HG03060 (cell line): Measurements from ENCODE around the gene TMED8.
A peak's percentile ranks its signal among the peaks of the same experiment; 100 is the strongest.
"Not testable (repeated sequence)": the region's sequence is repeated elsewhere in the genome, so short reads cannot be mapped to it uniquely, and the experiment has no call there.

ENCODE experiments used
- ATAC-seq: cut with Tn5 transposase; IDR thresholded peaks from one replicate; pipeline ENCODE4 v1.9.1; 2021; ENCODE audit warnings: low read depth, moderate number of reproducible peaks; ENCODE audit not compliant: unreplicated experiment

TMED8 gene

GRCh38 chr14:77324816-77325745, 51.8 kb downstream of the TMED8 start:
- ATAC-seq: no peak

DNA sequence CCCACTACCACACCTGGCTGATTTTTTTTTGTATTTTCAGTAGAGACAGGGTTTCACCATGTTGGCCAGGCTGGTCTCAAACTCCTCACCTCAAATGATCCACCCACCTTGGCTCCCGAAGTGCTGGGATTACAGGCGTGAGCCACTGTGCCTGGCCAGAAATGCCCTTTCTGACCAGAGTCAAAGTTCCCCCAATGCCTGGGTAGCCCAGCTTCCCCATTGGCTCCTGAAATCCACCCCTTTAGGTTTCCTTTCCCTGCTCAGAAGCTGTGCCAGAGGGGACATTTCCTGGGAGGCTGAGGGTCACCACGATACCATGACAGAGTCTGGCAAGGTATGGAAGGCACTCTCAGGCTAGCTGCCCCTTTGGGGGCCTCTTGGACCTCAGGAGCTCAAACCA, 52.6 kb downstream of the TMED8 start:
- ATAC-seq: no peak

DNA sequence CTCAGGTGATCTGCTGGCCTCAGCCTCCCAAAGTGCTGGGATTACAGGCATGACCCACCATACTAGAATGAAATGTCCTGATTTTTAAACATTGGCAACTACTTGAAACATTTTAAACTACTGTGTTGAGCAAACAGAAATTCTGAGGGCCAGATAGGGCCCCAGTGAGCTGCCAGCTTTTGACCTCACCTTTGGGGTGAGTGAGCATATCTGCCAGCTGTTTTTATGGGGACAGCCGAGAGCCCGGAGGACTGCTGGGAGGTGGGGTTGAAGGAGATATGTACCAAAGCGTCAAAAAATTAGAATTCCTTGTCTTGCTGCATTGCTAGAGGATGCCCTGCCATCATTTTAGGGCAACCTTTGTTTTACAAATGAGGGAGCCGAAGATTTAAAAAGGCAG, 53.3 kb downstream of the TMED8 start:
- no peak for ATAC-seq

- no peak for ATAC-seq
These were observed 53.9 kb downstream of the TMED8 start for GRCh38 chr14:77322951-77323350.

- no peak for ATAC-seq
These were observed 54.5 kb downstream of the TMED8 start for GRCh38 chr14:77322250-77322902.

- ATAC-seq: peak; percentile 42
These were observed 56.5 kb downstream of the TMED8 start, which contains the start of gene POMT2 for GRCh38 chr14:77320238-77320935. Gene POMT2, minus strand, starts transcription at chr14:77320883. Its CDS starts 202 bp downstream, at chr14:77320681.

GRCh38 chr14:77319422-77319821, 57.5 kb downstream of the TMED8 start:
- ATAC-seq: no peak

- ATAC-seq: not testable (repeated sequence)
These were observed 58.1 kb downstream of the TMED8 start for GRCh38 chr14:77318756-77319155.

DNA sequence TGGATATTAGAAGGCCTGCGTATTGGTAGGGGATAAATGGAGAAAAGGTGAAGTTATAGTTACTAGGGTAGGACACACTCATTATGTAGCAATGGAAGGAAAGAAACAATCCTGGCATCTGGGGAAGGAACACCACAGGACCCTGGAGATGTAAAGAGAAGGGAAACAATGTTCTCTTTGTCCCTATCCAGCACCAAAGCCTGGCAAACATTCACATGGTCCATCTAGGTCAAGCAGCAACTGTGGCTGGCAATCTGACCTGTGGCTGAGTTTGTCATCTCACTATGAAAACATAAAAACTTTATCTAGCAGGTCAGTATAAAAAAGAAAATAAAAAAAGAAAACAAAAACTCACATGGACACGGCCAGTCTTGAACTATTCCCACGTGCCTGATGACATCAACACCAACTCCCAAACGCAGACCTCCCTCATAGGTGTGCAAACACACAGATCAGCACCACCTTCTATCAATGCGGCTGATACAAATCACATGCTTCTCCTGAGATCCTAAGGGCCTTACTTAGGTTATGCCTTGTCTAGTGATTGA, 58.8 kb downstream of the TMED8 start:
- no peak for ATAC-seq

DNA sequence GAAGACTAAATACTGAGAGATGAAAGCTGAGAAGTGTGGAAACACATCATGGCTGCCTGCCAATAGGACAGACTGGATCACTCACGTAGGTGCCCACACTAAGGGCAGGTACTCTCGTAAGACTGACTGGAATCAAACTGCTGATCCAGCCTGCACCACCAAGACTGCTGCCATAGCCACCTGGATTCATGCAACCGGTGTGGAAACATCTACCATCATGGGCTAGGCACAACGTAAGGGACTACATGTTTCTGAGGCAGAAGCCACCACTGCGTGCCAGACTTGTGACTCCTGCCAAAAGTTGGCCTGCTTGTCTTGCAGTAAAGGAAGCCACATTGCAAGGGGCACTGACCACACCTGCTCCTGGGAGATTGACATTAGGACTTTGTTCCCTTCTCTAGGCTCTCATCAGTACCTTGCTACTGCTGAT, 60.0 kb downstream of the TMED8 start:
- no peak for ATAC-seq

GRCh38 chr14:77316195-77316505, 60.7 kb downstream of the TMED8 start:
- ATAC-seq: no peak

DNA sequence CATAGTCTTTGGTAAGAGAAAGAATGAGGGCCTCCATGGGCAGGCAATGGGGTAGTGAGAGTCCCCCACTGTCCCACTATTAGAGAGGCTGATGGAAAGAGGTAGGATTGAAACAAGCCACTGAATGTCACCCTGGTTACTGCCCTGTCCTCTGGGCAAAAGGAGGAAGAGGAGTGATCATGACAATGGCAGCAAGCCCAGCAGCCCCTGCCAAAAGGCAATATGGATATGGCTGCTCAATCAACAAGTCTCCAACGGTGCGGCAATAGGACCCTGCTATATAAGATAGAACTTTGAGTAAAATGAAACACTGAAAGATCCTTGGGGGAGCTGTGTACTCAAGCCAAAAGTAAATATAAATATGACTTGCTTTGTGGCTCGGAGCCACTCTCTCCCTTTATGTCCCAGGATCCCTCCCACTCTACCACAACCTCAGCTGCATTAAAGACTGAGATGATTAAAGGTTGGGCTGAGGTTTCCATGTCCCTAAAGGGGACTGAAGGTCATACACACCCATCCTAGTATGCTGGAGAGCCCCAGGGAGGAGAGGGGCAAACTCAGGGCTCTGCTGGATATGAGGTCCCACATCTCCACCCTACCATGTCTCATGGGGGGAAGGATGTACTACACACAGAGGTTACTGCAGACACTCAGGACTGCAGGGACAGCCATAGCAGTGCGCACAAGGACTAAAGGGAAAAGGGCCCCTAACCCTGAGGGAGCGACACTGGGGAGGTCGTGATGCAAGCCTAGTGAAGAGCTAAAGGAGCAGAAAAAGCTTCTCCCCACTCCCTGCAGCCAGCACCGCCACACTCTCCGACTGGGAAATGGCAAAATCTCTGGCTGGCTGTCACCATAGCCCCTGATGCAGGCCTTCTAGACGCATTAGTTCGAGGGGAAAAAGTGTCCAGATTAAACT, 62.1 kb downstream of the TMED8 start:
- no peak for ATAC-seq

DNA sequence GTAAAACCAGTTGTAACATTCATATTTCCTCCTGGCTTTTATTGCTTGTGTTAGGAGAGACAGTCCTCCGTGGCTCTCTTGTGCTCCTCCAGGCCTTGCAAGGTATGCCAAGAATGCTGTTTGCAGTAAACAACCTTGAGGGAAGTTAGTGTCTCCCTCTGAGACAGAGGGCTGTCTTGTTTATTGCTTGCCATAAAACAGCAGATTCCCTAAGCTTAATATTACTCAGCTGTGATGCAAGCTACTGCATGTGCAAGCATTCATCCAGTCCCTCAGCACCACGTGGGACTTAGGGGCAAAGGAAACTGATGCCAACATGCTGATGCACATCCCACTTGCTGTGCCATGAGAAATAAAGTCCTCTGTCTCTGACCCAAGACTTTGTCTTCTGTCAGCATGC, 62.9 kb downstream of the TMED8 start:
- ATAC-seq: no peak

DNA sequence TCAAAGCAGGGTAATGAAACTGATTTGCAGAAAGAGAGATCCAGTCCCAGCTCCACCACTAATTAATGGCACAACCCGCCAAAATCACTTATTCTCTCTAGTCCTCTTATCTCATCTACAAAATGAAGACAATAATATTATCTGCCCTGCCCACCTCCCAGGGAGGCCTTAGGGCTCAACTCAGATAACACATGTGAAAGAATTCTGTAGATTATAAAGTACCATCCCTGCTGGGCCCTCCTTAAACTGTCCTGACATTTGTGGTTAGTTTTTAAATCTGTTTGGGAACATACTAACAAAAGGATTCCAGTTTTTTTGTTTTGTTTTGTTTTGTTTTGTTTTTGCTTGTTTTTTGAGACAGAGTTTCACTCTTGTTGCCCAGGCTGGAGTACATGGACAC, 63.5 kb downstream of the TMED8 start:
- no peak for ATAC-seq

DNA sequence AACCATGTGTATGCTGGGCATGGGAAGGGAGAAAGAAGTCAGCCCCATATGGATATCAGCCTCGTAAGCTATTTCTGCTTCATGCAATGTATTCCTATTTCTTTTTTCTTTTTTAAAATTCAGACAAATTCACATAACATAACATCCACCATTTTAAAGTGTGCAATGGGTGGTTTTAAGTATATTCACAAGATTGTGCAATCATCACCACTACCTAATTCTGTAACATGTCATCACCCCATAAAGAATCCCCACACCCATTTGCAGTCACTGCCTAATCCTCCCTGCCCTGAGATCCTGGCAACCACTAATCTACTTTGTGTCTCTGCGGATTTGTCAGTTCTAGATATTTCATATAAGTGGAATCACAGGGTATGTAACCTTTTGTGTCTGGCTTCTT, 65.7 kb downstream of the TMED8 start:
- ATAC-seq: no peak

- no peak for ATAC-seq
These were observed 66.9 kb downstream of the TMED8 start for GRCh38 chr14:77310026-77310425.

- ATAC-seq: no peak
These were observed 67.8 kb downstream of the TMED8 start for GRCh38 chr14:77309131-77309530.

DNA sequence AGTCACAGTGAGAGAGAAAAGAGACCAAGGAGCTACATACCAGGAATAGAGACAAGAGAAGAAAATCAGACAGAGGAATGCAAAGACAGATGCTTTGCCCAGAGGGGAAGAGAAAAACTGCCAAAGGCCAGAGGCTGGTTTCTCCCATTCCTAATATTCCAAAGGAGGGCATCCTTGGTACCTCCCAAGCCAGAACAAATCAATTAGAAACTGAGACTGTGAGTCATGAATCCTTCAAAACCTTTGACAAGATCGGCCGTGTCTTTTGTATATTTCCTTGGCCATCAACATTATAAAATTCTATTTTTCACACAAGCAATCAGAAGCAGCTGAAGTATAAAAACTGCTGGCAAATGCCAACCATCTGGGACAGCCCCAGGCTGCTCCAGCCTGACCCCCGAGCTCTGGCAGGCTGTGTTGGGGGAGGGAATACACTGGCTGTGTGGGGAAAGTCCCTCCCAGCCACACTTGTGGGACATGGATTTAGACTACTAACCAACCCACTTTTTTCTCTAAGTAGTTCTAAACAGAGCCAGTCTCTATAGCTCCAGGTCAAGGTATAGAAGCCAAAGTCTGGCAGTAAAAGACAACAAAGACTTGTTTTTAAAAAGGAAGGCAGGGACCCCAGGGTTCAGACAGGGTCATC, 69.9 kb downstream of the TMED8 start:
- ATAC-seq: no peak

DNA sequence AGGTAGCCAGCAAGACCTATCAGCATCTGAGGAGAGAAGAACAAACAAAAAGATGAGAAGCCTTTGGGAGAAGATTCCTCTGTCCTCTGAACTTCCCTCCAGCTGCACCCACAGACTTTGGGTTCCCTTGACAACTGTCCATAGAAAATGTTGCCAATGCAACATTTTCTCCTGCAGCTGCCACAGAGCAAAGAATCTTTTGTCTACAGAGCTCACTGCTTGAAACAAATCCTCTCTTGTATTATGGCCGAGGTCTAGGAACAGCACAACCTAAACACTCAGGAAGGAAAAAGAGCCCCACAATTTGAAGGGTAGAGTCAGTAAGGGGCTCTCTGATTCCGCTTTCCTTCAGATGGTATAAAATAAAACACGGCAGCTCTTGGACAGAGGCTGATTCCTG, 70.5 kb downstream of the TMED8 start:
- ATAC-seq: no peak

- ATAC-seq: no peak
These were observed 71.2 kb downstream of the TMED8 start for GRCh38 chr14:77305696-77306095.
